BJ (cell line): ENCODE results near the gene TP53AIP1. TPM values are rescaled to one million over a fixed set of nuclear protein-coding genes. Genes with fewer than 3 reads are reported as not detected.

Source experiments
- CTCF ChIA-PET: fragments of 350-600 bp; formaldehyde crosslinking; extraction: SDS; loops from one replicate; lab custom pipeline; 2021; ENCODE audit warnings: antibody characterized with exemption, inconsistent platforms; lab: Yijun Ruan, JAX
- POLR2A ChIA-PET: fragments of 300-600 bp; sonication (Branson Sonifier 250); formaldehyde crosslinking; extraction: SDS; loops from one replicate; lab custom pipeline; 2021; ENCODE audit warnings: antibody characterized with exemption; lab: Charles Lee
- DNase-seq: peaks from one replicate; pipeline ENCODE4 v3.0.0-alpha.2; 2011; ENCODE audit warnings: low read depth
- H3K27me3 ChIP-seq: 2 replicates; pipeline ENCODE4 v1.6.0; 2011; ENCODE audit warnings: low read length; ENCODE audit not compliant: control insufficient read depth, insufficient read depth
- H3K36me3 ChIP-seq: 2 replicates; pipeline ENCODE4 v1.5.1; 2011; ENCODE audit warnings: low read length; ENCODE audit not compliant: control insufficient read depth, insufficient read depth
- H3K4me3 ChIP-seq: 2 replicates; pipeline ENCODE4 v1.5.1; 2011; ENCODE audit warnings: low read depth, mild to moderate bottlenecking, control low read depth, low read length
- CTCF ChIP-seq: IDR thresholded peaks from 2 replicates; pipeline ENCODE4 v1.5.1; 2011; ENCODE audit warnings: low read depth, mild to moderate bottlenecking, control low read depth, inconsistent platforms, low read length, moderate library complexity; ENCODE audit not compliant: insufficient read depth
- polyA plus RNA-seq: library from polyadenylated mRNA; depleted of rRNA; stranded (reverse); fragments of >200 nt; gene quantifications from 2 replicates; pipeline ENCODE4 v1.2.3, GENCODE V29; 2011

The TP53AIP1 gene
- polyA plus RNA-seq, 1 experiment: not detected

- Histone ChIP-seq H3K27me3 (peaks cover 1% of the 10 kb centered on the region), H3K4me3 (no peak overlapping the region), H3K36me3 (no peaks in the 10 kb centered on the region)
- CTCF ChIA-PET: interaction anchor here (0.6 to 10.0 kb wide), 40 partner anchors 10 to 1467 kb away, joined by 3 to 253 read pairs (median 4); partner anchors contain the start of genes KCNJ1, KCNJ5 and TP53AIP1
- peak; percentile 26 for DNase-seq
- peak; percentile 65 for TF ChIP-seq CTCF
- POLR2A ChIA-PET: interaction anchor here (0.5 to 1.0 kb wide), 4 partner anchors 66 to 1153 kb away, joined by 3 to 4 read pairs (median 4); no protein-coding TSS in a partner anchor
Observed at GRCh38 chr11:128956401-128957201, 13.9 kb upstream of the TP53AIP1 start.

GRCh38 chr11:128955636-128956035 is 13.0 kb upstream of the TP53AIP1 start:
- no peak overlapping the region for H3K4me3 ChIP-seq
- peaks cover 1% of the 10 kb centered on the region for H3K27me3 ChIP-seq
- no peaks in the 10 kb centered on the region for H3K36me3 ChIP-seq
- CTCF ChIA-PET: interaction anchor here (0.7 to 10.0 kb wide), 14 partner anchors 9 to 1466 kb away, joined by 3 to 253 read pairs (median 5); partner anchors contain the start of gene KCNJ5
- POLR2A ChIA-PET: no interaction called here
- no peak for TF ChIP-seq CTCF
- no peak for DNase-seq

- no peaks in the 10 kb centered on the region for H3K36me3 ChIP-seq
- DNase-seq: no peak
- no peak for TF ChIP-seq CTCF
- ChIA-PET CTCF (interaction anchor here (1.3 to 10.0 kb wide), 3 partner anchors 65 to 71 kb away, joined by 3 to 253 read pairs (median 7); partner anchors contain the start of gene KCNJ5), POLR2A (no interaction called here)
- H3K4me3 ChIP-seq: no peak overlapping the region
- H3K27me3 ChIP-seq: peaks cover under 1% of the 10 kb centered on the region
Observed at GRCh38 chr11:128953151-128953550, 10.5 kb upstream of the TP53AIP1 start.

- no peak for DNase-seq
- no peak for TF ChIP-seq CTCF
- ChIA-PET CTCF (interaction anchor here (9.4 kb wide), 1 partner anchor 65 kb away, joined by 83 read pairs; no protein-coding TSS in a partner anchor), POLR2A (no interaction called here)
- Histone ChIP-seq H3K36me3 (no peaks in the 10 kb centered on the region), H3K27me3 (0 out of 2 replicates have a peak, but pooled peaks cover 1% of the 10 kb centered on the region), H3K4me3 (no peak overlapping the region)
Observed at GRCh38 chr11:128949791-128950454, 7.3 kb upstream of the TP53AIP1 start.

- ChIA-PET POLR2A (no interaction called here), CTCF (interaction anchor here (1.5 to 9.4 kb wide), 3 partner anchors 8 to 64 kb away, joined by 5 to 83 read pairs (median 29); no protein-coding TSS in a partner anchor)
- 0 out of 2 replicates have a peak, but pooled peaks have one; percentile 7 for TF ChIP-seq CTCF
- Histone ChIP-seq H3K27me3 (0 out of 2 replicates have a peak, but pooled peaks cover 3% of the 10 kb centered on the region), H3K4me3 (no peak overlapping the region), H3K36me3 (no peaks in the 10 kb centered on the region)
- no peak for DNase-seq
Observed at GRCh38 chr11:128948583-128948982, 5.9 kb upstream of the TP53AIP1 start.
